ENCODE results near the gene ZFYVE9. TPM values are rescaled to one million over a fixed set of nuclear protein-coding genes. Genes with fewer than 3 reads are reported as not detected.

Gene ZFYVE9
- total RNA-seq, 2 donors from 2014 or later, result 1.4 to 5.1 TPM

- DNase-seq (ENCODE audit: low spot score in 2 of 2) (no peak), ATAC-seq (no peak)
- H3K27ac Mint-ChIP-seq, result no peak overlapping the region
- H3K36me3 Mint-ChIP-seq, result no peaks in the 10 kb centered on the region
- no peaks in the 10 kb centered on the region for H3K9me3 Mint-ChIP-seq
Observed at GRCh38 chr1:52337439-52337838, 195.6 kb downstream of the ZFYVE9 start.

GRCh38 chr1:52341655-52342260 lies 199.9 kb downstream of the ZFYVE9 start:
- no peaks in the 10 kb centered on the region for H3K36me3 Mint-ChIP-seq
- no peak for ATAC-seq
- no peak overlapping the region for H3K27ac Mint-ChIP-seq
- DNase-seq (ENCODE audit: low spot score in 2 of 2), result no peak
- no peaks in the 10 kb centered on the region for H3K9me3 Mint-ChIP-seq

- H3K36me3 Mint-ChIP-seq, result no peaks in the 10 kb centered on the region
- ATAC-seq (no peak), DNase-seq (ENCODE audit: low spot score in 2 of 2) (no peak)
- H3K9me3 Mint-ChIP-seq, result no peaks in the 10 kb centered on the region
- no peak overlapping the region for H3K27ac Mint-ChIP-seq
Observed at GRCh38 chr1:52343979-52344378, 202.1 kb downstream of the ZFYVE9 start.

GRCh38 chr1:52345252-52345651 lies 203.4 kb downstream of the ZFYVE9 start:
- Mint-ChIP-seq H3K27ac (peak overlapping the region; percentile 34 to 53), H3K9me3 (no peaks in the 10 kb centered on the region), H3K36me3 (no peaks in the 10 kb centered on the region)
- ATAC-seq (no peak), DNase-seq (ENCODE audit: low spot score in 2 of 2) (no peak)

- DNase-seq (ENCODE audit: low spot score in 2 of 2) (no peak), ATAC-seq (no peak)
- Mint-ChIP-seq H3K27ac (no peak overlapping the region), H3K36me3 (no peaks in the 10 kb centered on the region), H3K9me3 (no peaks in the 10 kb centered on the region)
Observed at GRCh38 chr1:52346653-52347052, 204.8 kb downstream of the ZFYVE9 start.

GRCh38 chr1:52348704-52349300 lies 206.9 kb downstream of the ZFYVE9 start:
- no peak for DNase-seq (ENCODE audit: low spot score in 2 of 2)
- peak overlapping the region in 1 of 2 donors; percentile 69 for H3K27ac Mint-ChIP-seq
- no peaks in the 10 kb centered on the region for H3K9me3 Mint-ChIP-seq
- ATAC-seq, result no peak
- peaks cover 0 to 7% of the 10 kb centered on the region in 2 donors for H3K36me3 Mint-ChIP-seq

- Mint-ChIP-seq H3K27ac (peak overlapping the region in 1 of 2 donors; percentile 44), H3K36me3 (peaks cover 6 to 7% of the 10 kb centered on the region in 2 donors), H3K9me3 (no peaks in the 10 kb centered on the region)
- ATAC-seq, result no peak
- DNase-seq (ENCODE audit: low spot score in 2 of 2), result no peak
Observed at GRCh38 chr1:52352690-52353089, 210.8 kb downstream of the ZFYVE9 start.

GRCh38 chr1:52355436-52355835 lies 213.5 kb downstream of the ZFYVE9 start:
- DNase-seq (ENCODE audit: low spot score in 2 of 2) (no peak), ATAC-seq (no peak)
- Mint-ChIP-seq H3K9me3 (no peaks in the 10 kb centered on the region), H3K27ac (peak overlapping the region in 1 of 2 donors; percentile 90), H3K36me3 (peaks cover 7 to 15% of the 10 kb centered on the region in 2 donors)

GRCh38 chr1:52355847-52356505 lies 214.1 kb downstream of the ZFYVE9 start:
- no peak for ATAC-seq
- Mint-ChIP-seq H3K36me3 (peaks cover 7 to 15% of the 10 kb centered on the region in 2 donors), H3K9me3 (no peaks in the 10 kb centered on the region), H3K27ac (peak overlapping the region in 1 of 2 donors; percentile 17)
- DNase-seq (ENCODE audit: low spot score in 2 of 2), result no peak

GRCh38 chr1:52356818-52357355 lies 215.0 kb downstream of the ZFYVE9 start:
- no peak for ATAC-seq
- Mint-ChIP-seq H3K27ac (peak overlapping the region; percentile 17 to 45), H3K9me3 (no peaks in the 10 kb centered on the region), H3K36me3 (peaks cover 7 to 15% of the 10 kb centered on the region in 2 donors)
- DNase-seq (ENCODE audit: low spot score in 2 of 2), result no peak

- Mint-ChIP-seq H3K9me3 (no peaks in the 10 kb centered on the region), H3K36me3 (peaks cover 7 to 15% of the 10 kb centered on the region in 2 donors), H3K27ac (peak overlapping the region; percentile 17 to 45)
- no peak for ATAC-seq
- no peak for DNase-seq (ENCODE audit: low spot score in 2 of 2)
Observed at GRCh38 chr1:52357397-52357796, 215.5 kb downstream of the ZFYVE9 start.

GRCh38 chr1:52358851-52359497 lies 217.1 kb downstream of the ZFYVE9 start:
- H3K9me3 Mint-ChIP-seq, result no peaks in the 10 kb centered on the region
- H3K36me3 Mint-ChIP-seq, result peaks cover 7 to 9% of the 10 kb centered on the region in 2 donors

GRCh38 chr1:52359676-52360594 lies 218.0 kb downstream of the ZFYVE9 start:
- ATAC-seq, result no peak
- peak overlapping the region in 1 of 2 donors; percentile 50 for H3K27ac Mint-ChIP-seq

More at GRCh38 chr1:52358851-52359497, 217.1 kb downstream of the ZFYVE9 start:
- DNase-seq (ENCODE audit: low spot score in 2 of 2) (no peak), ATAC-seq (no peak)
- peak overlapping the region in 1 of 2 donors; percentile 83 for H3K27ac Mint-ChIP-seq

GRCh38 chr1:52360595-52360968 lies 218.7 kb downstream of the ZFYVE9 start:
- DNase-seq (ENCODE audit: low spot score in 2 of 2) (no peak), ATAC-seq (no peak)
- Mint-ChIP-seq H3K27ac (no peak overlapping the region), H3K9me3 (no peaks in the 10 kb centered on the region), H3K36me3 (peaks cover 13 to 15% of the 10 kb centered on the region in 2 donors)

More at GRCh38 chr1:52359676-52360594, 218.0 kb downstream of the ZFYVE9 start:
- H3K9me3 Mint-ChIP-seq, result no peaks in the 10 kb centered on the region
- peaks cover 7 to 9% of the 10 kb centered on the region in 2 donors for H3K36me3 Mint-ChIP-seq
- DNase-seq (ENCODE audit: low spot score in 2 of 2), result no peak

GRCh38 chr1:52364235-52364839 lies 222.4 kb downstream of the ZFYVE9 start:
- H3K36me3 Mint-ChIP-seq, result peaks cover 7% of the 10 kb centered on the region in 2 donors
- ATAC-seq, result no peak
- H3K9me3 Mint-ChIP-seq, result no peaks in the 10 kb centered on the region
- DNase-seq (ENCODE audit: low spot score in 2 of 2), result peak in 1 of 2 donors; percentile 15
- H3K27ac Mint-ChIP-seq, result peak overlapping the region; percentile 65 to 95
